Measurements from ENCODE around the gene LNX1.

The LNX1 gene

DNA sequence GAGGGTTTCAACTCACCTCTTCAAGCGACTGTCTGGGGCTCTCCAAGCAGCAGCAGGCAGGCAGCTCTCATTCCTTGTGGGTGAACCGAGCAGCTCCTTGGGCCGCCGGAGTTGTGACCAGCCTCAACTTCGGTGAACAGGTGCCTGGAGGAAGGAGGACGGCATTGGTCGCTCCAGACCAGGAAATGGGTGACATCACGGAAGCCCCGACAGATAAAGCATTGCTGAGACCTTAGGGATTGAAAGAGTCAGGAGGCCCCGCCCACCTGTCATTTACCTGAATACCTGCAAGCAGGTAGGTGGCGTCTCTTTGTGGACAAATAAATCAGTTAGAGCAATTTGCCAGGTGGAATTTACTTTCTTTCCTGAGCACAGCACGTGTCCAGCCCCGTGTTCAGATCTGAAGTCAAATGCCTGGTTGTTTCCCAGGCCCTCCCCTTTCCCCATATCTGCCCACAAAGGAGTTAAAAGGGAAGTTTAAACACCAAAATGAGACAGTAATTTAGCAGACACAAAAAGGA lies at the start of gene LNX1:
Gene LNX1 (minus strand): TSS at position 115 of the 521 bp plus-strand sequence. CDS start 17,484 bp downstream, outside the sequence.
- DNase-seq, result no peak

DNA sequence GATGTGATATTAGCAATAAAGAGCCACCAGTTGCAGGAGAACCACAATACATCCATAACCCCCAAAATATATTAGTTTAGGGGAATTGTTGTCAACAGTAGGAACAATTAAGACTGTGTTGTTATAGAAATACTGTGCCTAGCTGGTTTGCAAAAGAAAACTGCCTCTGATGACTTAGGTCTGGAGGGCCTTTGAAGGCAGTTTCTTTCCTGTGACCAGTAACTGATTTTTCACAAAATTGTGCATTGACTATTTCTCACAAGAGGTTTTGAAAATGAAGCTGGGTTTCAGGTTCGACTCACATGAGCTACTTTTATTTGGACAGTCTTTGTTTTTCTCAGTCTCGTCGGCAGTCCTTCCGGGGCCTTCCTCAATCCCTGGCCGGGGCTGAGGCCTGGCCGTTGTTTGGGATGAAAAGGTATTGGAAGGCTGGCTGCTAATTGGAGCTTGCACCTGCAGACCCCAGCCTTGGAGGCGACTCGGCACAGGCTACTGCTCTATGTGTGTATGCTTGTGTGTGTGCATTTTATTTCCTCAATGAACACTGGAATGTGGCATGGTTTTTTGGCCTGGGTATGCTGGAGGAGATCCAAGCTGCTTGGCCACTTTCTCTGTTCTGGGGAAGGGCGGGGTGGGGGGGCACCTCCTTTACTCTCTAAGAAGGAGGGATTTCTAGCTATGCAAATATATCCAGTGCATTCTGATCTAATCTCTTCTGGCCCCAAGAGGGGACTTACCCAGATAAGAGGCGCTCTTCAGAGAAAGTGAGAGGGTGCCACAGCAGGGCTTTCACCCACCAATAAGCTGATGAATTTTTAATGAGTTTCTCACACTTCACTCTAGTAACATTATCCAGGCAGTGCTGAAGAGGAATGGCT lies 49.5 kb upstream of the LNX1 start:
- no peak for DNase-seq

- DNase-seq, result no peak
These were observed 47.6 kb upstream of the LNX1 start for GRCh38 chr4:53638919-53639318.

DNA sequence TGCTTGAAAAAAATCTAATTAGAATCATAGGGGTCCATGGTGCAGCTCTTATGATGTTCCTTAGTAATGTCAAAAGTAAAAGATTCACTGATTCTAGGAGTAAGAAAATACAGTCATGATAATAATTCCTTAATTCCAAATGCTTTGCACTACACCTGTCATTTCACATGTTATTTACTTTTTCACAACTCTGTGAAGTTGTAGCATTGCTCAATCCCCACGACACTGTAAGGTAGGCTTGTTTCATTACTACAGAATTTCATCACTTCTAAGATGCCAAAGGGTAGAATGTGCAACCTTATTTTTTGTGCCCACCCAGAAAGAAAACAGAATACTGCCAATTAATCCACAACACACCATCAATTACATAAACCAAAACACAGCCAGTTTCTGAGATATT lies 46.1 kb upstream of the LNX1 start:
- no peak for DNase-seq

DNA sequence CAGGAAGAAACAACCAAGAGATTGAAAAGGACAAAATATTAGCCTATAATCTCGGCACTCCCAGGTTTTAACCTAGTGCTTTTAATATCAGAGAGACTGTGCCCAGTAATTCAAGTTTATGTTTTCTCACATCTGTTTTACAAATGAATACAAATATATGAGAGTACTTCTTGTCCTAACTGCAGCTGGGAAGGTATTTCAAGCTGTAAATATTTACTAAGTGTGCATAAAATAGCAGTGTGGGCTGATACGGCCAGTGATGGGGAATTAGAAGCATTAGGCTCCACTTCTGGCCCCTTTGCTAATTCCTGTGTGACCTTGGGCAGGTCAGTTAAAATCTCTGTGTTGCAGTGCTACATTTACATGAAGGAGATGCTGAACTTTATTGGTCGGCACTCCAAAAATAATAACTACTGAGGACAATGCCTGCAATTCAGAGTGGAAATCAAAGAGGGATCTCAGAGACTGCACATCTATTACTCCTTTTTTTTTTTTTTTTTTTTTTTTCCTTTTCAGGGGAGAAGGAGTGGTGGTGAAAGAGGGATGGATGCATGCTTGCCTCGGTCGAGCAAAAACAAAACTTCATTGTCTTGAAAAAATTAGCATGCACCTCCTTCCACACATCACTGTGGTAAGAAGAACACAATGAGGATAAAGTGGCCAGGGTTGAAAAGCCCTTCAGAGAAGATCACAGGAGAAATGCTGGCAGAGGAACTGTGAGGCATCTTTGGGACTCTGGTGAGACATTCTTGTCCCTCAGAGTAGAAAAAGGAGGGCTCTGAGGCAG lies 44.6 kb upstream of the LNX1 start:
- no peak for DNase-seq

GRCh38 chr4:53633608-53634007 lies 42.3 kb upstream of the LNX1 start:
- no peak for DNase-seq

DNA sequence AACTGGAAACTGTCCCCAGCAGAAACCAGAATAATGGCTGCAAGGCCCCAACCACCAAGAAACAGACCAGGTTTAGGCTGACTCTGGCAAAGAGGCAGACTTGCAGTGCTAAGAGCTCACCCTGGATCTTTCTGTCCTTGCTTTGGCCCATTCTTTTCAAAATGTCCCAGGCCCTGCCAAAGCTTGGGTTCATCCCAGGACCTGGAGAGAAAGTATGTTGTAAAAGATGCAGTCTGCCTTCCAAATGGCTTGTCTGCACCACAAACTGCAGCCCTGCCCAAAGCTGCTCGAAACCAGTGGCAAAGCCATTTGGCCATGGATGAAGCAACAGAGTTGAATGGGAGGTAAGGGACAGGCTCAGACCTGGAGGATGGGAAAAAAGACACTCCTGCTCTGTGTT lies 38.0 kb upstream of the LNX1 start:
- no peak for DNase-seq

- DNase-seq, result no peak
These were observed 35.2 kb upstream of the LNX1 start for GRCh38 chr4:53626491-53626890.

GRCh38 chr4:53625888-53626287 lies 34.6 kb upstream of the LNX1 start:
- DNase-seq, result no peak

GRCh38 chr4:53622739-53623151 lies 31.5 kb upstream of the LNX1 start:
- DNase-seq, result peak; percentile 1

DNA sequence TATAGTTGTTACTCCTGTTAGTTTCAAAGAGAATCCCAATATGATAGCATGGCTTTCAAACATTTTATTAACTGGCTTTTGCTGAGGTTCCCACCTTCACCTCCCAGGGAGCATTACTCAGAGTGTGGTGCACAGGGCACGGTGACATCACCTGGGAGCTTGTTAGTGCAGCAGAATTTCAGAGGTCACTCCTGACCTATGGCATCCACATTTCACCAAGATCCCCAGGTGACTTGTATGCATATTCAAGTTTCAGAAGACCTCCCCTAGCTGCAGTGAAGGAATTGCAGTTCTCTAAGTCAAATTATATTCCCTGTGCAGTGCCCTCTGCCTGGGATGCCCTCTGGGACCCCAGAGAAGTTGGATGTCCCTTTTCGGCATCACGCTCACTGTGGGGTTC lies 29.7 kb upstream of the LNX1 start:
- no peak for DNase-seq

DNA sequence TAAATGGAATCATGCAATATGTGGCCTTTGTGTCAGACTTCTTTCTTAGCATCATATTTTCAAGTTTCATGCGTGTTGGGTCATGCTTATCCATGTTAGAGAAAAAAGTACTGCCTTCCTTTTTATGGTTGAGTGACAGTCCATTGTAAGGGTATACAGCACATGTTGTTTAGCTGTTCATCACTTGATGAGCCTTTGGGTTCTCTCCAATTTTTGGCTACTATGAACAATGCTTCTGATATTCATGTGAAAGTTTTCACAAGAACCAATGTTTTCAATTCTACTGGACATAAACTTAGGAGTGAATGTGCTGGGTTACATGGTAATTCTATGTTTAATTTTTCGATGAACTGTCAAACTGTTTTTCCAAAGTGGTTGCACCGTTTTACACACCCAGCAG lies 28.1 kb upstream of the LNX1 start:
- no peak for DNase-seq

GRCh38 chr4:53618321-53618720 lies 27.0 kb upstream of the LNX1 start:
- DNase-seq, result no peak

- DNase-seq, result no peak
These were observed 25.9 kb upstream of the LNX1 start for GRCh38 chr4:53617101-53617680.

DNA sequence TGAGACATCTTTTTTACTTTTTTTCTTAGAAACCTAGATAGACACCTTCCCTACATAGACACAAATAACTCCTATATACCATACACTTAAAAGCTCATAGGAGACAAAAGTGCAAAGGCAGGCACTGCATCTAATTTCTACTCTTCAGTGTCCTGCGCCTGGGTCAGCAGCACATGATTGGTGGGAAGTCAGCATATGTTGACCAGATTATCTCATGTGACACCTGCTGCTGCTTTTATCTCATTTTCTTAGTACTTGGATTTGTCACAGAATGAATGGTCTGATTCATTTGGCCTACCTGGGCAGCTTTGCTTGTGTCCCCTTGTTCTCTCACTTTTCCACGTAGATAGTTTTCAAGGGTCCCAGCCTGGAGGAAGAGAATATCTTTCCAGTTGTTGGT lies 24.9 kb upstream of the LNX1 start:
- no peak for DNase-seq

DNA sequence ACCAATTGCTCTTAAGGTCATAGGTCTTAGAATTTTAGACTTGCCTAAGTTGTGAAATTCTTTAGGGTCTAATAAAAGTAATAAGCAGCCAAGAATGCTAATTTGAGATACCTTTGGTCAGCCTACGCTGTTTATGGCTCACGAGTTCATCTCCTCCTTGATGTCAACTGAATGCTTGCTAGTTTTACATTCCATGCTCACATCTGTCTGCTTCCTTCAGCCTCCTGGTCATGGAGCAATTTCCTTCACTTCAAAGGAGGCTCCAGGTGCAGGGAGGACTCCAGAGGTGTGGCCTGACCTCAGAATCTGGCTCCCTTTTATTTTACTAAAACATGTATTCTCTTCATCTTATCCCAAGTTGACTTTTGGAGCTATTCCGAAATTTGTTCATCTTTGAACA lies 23.3 kb upstream of the LNX1 start:
- DNase-seq, result no peak

DNA sequence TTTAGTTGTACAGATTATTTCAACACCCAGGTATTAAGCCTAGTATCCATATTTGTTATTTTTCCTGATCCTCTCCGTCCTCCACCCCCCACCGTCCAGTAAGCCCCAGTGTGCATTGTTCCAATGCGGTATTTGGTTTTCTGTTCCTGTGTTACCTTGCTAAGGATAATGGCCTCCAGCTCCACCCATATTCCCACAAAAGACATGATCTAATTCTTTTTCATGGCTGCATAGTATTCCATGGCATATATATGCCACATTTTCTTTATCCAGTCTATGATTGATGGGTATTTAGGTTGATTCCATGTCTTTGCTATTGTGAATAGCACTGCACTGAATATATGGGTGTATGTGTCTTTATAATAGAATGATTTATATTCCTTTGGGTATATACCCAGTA lies 22.1 kb upstream of the LNX1 start:
- DNase-seq, result no peak

GRCh38 chr4:53608649-53609048 lies 17.4 kb upstream of the LNX1 start:
- no peak for DNase-seq

DNA sequence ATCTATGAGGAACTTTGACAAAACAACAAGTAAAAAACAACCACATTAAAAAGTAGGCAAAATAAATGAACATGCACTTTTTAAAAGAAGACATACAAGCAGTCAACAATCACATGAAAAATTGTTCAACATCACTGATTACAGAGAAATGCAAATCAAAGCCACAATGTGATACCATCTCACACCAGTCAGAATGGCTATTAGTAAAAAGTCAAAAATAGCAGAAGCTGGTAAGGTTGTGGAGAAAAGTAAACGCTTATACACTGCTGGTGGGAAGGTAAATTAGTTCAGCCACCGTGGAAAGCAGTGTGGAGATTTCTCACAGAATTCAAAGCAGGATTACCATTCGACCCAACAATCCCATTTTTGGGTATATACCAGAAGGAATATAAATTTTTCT lies 17.0 kb upstream of the LNX1 start:
- no peak for DNase-seq

DNA sequence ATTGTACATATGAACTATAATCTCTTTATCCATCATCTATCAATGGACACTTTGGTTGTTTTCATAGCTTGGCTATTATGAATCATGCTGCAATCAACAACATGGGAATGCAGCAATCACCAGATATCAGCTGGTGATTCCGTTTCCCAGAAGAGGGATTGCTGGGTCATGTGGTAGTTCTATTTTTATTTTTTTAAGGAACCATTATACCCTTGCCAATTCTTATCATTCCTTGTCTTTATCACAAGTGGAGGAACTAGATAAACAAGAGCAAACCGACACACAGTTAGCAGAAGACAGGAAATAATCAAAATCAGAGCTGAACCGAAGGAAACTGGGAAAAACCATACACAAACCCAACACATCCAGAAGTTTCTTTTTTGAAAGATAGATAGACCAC lies 14.5 kb upstream of the LNX1 start:
- DNase-seq, result no peak

DNA sequence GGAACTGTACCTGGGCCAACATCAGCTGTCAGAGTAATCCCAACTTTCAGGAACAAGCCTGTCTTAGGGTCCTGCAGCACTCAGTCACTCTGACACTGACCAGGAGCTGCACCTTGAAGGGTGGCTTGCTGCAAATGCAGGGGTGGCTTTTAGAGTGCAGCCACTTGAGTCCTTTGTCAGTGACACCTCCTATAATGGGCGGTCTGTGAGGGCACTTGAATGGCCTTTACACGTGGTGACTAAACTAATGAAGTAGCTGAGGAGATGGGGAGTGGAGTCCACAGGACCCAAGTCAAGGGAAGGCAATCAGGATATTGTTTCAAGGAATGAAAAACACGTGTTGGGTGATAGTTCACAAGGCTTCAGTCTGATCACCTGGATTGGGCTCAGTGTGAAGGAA lies 11.1 kb upstream of the LNX1 start:
- no peak for DNase-seq

DNA sequence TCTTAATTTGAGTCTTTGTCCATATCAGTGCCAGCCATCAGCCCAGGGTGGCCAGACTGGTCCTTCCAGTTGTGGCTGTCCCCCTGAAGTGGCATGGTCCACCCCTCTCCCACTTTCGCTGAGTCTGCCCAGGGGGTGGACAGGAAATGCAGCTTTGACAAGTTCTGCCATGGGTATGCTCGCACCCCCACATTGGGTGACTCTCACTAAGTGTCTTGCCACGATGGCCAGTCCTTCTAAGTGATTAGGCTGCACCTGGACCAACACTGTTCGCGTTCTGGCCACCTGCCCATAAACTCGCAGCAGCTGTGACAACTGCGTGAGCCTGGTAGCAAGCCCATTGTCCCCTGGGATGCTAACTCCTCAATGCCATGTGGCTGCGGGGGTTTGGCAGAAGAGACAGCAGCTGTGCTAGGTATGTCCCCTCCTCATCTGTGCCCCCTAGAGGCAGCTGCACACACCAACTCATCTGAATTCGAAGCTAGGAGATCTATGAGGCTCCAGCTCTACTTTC lies 10.0 kb upstream of the LNX1 start:
- no peak for DNase-seq

DNA sequence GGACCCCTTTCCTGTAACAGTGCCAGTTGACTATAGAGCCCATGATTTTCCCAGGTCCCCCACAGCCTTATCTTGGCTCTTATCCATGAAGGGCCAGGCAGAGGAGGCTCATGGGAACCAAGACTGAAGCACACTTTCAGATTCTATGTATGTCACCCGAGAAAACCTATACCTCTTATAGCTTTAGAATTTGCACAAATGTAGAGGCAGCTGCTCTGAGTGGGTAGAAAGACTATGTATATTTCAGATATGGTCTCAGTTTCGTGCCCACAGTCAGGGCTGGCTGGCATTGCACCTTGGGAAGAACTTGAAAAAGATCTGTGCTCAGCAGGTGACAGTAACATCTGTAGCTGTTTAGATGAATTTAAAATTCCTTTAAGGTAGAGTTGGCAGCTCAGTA lies 8.3 kb upstream of the LNX1 start:
- no peak for DNase-seq

Data from amniotic stem cell (primary cell).